ENCODE measurements around the gene SUMO4. TPM values are rescaled to one million over a fixed set of nuclear protein-coding genes. Genes with fewer than 3 reads are reported as not detected.

The SUMO4 gene
- total and polyA plus RNA-seq, 10 of the 15 experiments (the other 5 are each of a cell fraction or from before 2014, with no cell fraction given): 0.07 to 5.3 (median 1.0) TPM; not detected in 1

DNA sequence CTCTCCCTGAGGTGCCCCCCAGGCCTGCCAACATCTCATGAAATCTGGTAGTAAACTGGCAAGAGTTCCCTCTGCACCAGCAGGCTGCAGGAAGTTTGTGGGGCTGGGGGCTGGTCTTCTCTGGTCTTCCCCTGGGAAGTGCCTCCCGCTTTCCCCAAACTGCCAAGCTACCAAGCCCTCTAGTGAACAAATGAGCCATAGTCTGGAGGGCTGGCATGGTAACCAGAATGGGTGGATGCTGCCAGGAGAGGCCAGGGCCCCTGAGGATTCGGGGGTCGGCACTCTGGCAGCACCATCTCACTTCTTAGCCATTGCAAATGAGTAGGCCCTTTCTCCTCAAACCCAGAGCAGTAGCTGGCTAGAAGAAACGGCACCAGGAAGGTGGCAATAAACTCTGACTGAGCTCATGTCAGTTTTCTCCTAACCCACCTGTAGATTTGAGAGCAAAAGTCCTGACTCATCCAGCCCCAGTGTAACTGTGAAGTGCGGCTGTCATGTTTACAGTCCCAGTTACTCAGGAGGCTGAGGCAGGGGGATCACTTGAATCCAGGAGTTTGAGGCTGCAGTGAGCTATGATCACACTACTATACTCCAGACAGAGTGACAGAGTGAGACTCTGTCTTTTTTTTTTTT is 48.9 kb downstream of the SUMO4 start:
- no peak overlapping the region for H3K9ac ChIP-seq (ENCODE audit: control insufficient read depth, insufficient read depth, low read length)
- FAIRE-seq (no peak), ATAC-seq (no peak), DNase-seq (ENCODE audit: low read depth, low spot score) (no peak)
- in situ Hi-C loops (cut with MboI): loop anchor here (25.0 kb wide), 1 partner anchor 687 kb away; no protein-coding TSS in a partner anchor
- BruUV-seq (replicated peaks): TSS peak; percentile 25
- ChIA-PET POLR2A (no interaction called here), SMC1A (ENCODE audit: uncharacterized antibody, unreplicated experiment) (interaction anchor here (0.7 to 1.8 kb wide), 3 partner anchors 68 to 850 kb away, joined by 3 to 6 read pairs (median 3); no protein-coding TSS in a partner anchor), CTCF (interaction anchor here (2.1 kb wide), 1 partner anchor 68 kb away, joined by 9 read pairs; no protein-coding TSS in a partner anchor), RAD21 (ENCODE audit: unreplicated experiment) (interaction anchor here (1.6 kb wide), 1 partner anchor 69 kb away, joined by 5 read pairs; no protein-coding TSS in a partner anchor)
- H4K20me1 ChIP-seq (ENCODE audit: control insufficient read depth, insufficient read depth): no peaks in the 10 kb centered on the region
- H3K4me1 ChIP-seq (ENCODE audit: control insufficient read depth, insufficient read depth, low read length): no peaks in the 10 kb centered on the region
- H3K9me3 ChIP-seq (replicated peaks; ENCODE audit: control insufficient read depth, insufficient read depth, low read length): no peaks in the 10 kb centered on the region; the same call in 2 of the 3 replicates
- H3K4me3 ChIP-seq: no peak overlapping the region
- WGBS (ENCODE audit: insufficient coverage, insufficient replicate concordance, low lambda C conversion rate, missing lambda C conversion rate): 74% methylated on average over 5 of the region's 5 CpGs
- no peaks in the 10 kb centered on the region for H3K79me2 ChIP-seq (ENCODE audit: control insufficient read depth, insufficient read depth, low read length)
- H3K36me3 ChIP-seq (ENCODE audit: control insufficient read depth in 2 of 2, insufficient read depth in 2 of 2, low read length in 1 of 2): peaks cover 0 to 16% of the 10 kb centered on the region in 2 experiments; a peak in 2 of 4 replicates
- TF ChIP-seq POLR2A (IDR thresholded peaks at IDR 0.05; ENCODE audit: low read depth, low read length) (no peak), POLR2AphosphoS5 (IDR thresholded peaks at IDR 0.05; ENCODE audit: low read length) (peak; percentile 42; the same call in 1 of the 2 replicates)
- intact Hi-C loops (cut with micrococcal nuclease; ENCODE audit: unreplicated experiment): no loop called here
- H3K27me3 ChIP-seq (replicated peaks in 1 of 2; ENCODE audit: control insufficient read depth in 2 of 2, insufficient read depth in 2 of 2, low read length in 1 of 2): no peaks in the 10 kb centered on the region
- H2AFZ ChIP-seq (ENCODE audit: control insufficient read depth, low read depth, low read length): no peak overlapping the region
- H3K27ac ChIP-seq (ENCODE audit: control insufficient read depth, insufficient read depth): no peak overlapping the region
- no peak overlapping the region for H3K4me2 ChIP-seq (ENCODE audit: control insufficient read depth, insufficient read depth)

- peaks cover under 1 to 18% of the 10 kb centered on the region in 2 experiments; a peak in 3 of 4 replicates for H3K36me3 ChIP-seq (ENCODE audit: control insufficient read depth in 2 of 2, insufficient read depth in 2 of 2, low read length in 1 of 2)
- H3K4me1 ChIP-seq (ENCODE audit: control insufficient read depth, insufficient read depth, low read length): no peaks in the 10 kb centered on the region
- no peaks in the 10 kb centered on the region for H3K27me3 ChIP-seq (replicated peaks in 1 of 2; ENCODE audit: control insufficient read depth in 2 of 2, insufficient read depth in 2 of 2, low read length in 1 of 2)
- ChIA-PET CTCF (interaction anchor here (1.2 to 2.1 kb wide), 2 partner anchors 67 to 78 kb away, joined by 3 to 9 read pairs; no protein-coding TSS in a partner anchor), RAD21 (ENCODE audit: unreplicated experiment) (interaction anchor here (1.6 kb wide), 1 partner anchor 68 kb away, joined by 5 read pairs; no protein-coding TSS in a partner anchor), SMC1A (ENCODE audit: uncharacterized antibody, unreplicated experiment) (interaction anchor here (0.7 to 1.8 kb wide), 3 partner anchors 67 to 851 kb away, joined by 3 to 6 read pairs (median 3); no protein-coding TSS in a partner anchor), POLR2A (interaction anchor here (0.6 to 1.0 kb wide), 2 partner anchors 11 to 14 kb away, joined by 4 to 10 read pairs; no protein-coding TSS in a partner anchor)
- H3K9ac ChIP-seq (ENCODE audit: control insufficient read depth, insufficient read depth, low read length): no peak overlapping the region
- no peak overlapping the region for H3K27ac ChIP-seq (ENCODE audit: control insufficient read depth, insufficient read depth)
- FAIRE-seq: no peak
- 98% methylated on average over 13 of the region's 14 CpGs for WGBS (ENCODE audit: insufficient coverage, insufficient replicate concordance, low lambda C conversion rate, missing lambda C conversion rate)
- intact Hi-C loops (cut with micrococcal nuclease; ENCODE audit: unreplicated experiment) (no loop called here), in situ Hi-C loops (cut with MboI) (loop anchor here (25.0 kb wide), 1 partner anchor 688 kb away; no protein-coding TSS in a partner anchor)
- H3K9me3 ChIP-seq (replicated peaks; ENCODE audit: control insufficient read depth, insufficient read depth, low read length): no peaks in the 10 kb centered on the region; the same call in 2 of the 3 replicates
- no peaks in the 10 kb centered on the region for H3K79me2 ChIP-seq (ENCODE audit: control insufficient read depth, insufficient read depth, low read length)
- no peak overlapping the region for H3K4me3 ChIP-seq
- H3K4me2 ChIP-seq (ENCODE audit: control insufficient read depth, insufficient read depth): no peak overlapping the region
- no peak overlapping the region for H2AFZ ChIP-seq (ENCODE audit: control insufficient read depth, low read depth, low read length)
- H4K20me1 ChIP-seq (ENCODE audit: control insufficient read depth, insufficient read depth): no peaks in the 10 kb centered on the region
- ATAC-seq: no peak
- no peak for TF ChIP-seq BACH1 (IDR thresholded peaks at IDR 0.05; ENCODE audit: borderline replicate concordance)
- no peak for DNase-seq (ENCODE audit: low read depth, low spot score)
- BruUV-seq (replicated peaks): TSS peak; percentile 48
These were observed 50.0 kb downstream of the SUMO4 start for GRCh38 chr6:149449831-149450678.

Other genes with a start within 250 kb of the SUMO4 start
- gene TAB2, start 82.5 kb upstream of the SUMO4 start, total RNA-seq (2014; rRNA removed): 21.5 and 25.1 TPM in 2 replicates
- 34.2 and 35.1 TPM in 2 replicates for gene TAB2, start 82.5 kb upstream of the SUMO4 start, total RNA-seq (2014; rRNA removed; fragmentation: Illumina TruSeq; extraction: Trizol)
- 38.1 and 38.4 TPM in 2 replicates for gene TAB2, start 82.5 kb upstream of the SUMO4 start, total RNA-seq (2021)
- 66.3 and 75.5 TPM in 2 replicates for gene TAB2, start 82.5 kb upstream of the SUMO4 start, polyA plus RNA-seq (2011; rRNA removed)
- 48.6 and 68.8 TPM in 2 replicates for gene TAB2, start 82.5 kb upstream of the SUMO4 start, polyA plus RNA-seq (2014; fragmentation: Illumina TruSeq; extraction: Trizol)
- gene TAB2, start 82.5 kb upstream of the SUMO4 start, polyA plus RNA-seq (2014; fragmentation: Nextera tagmentation; extraction: Ambion mirVana): 10 to 100 TPM; 12.5 to 13.7 TPM
- gene TAB2, start 82.5 kb upstream of the SUMO4 start, polyA plus RNA-seq (2014; rRNA removed): 23.1 and 24.5 TPM in 2 replicates
- gene TAB2, start 82.5 kb upstream of the SUMO4 start, polyA plus RNA-seq (2016; fragmentation: Nextera tagmentation; extraction: Ambion mirVana): 10 to 100 TPM in 1 of 2 experiments, 1 to 10 TPM in 1; 8.9 to 10.5 TPM
- 9.4 and 10.8 TPM in 2 replicates for gene ZC3H12D, start 84.8 kb downstream of the SUMO4 start, total RNA-seq (2014; rRNA removed)
- gene ZC3H12D, start 84.8 kb downstream of the SUMO4 start, total RNA-seq (2014; rRNA removed; fragmentation: Illumina TruSeq; extraction: Trizol): 10.2 and 10.3 TPM in 2 replicates
- gene ZC3H12D, start 84.8 kb downstream of the SUMO4 start, total RNA-seq (2021): 14.1 and 15.7 TPM in 2 replicates
- gene ZC3H12D, start 84.8 kb downstream of the SUMO4 start, polyA plus RNA-seq (2011; rRNA removed): 28.0 and 29.7 TPM in 2 replicates
- 7.0 and 8.2 TPM in 2 replicates for gene ZC3H12D, start 84.8 kb downstream of the SUMO4 start, polyA plus RNA-seq (2014; fragmentation: Illumina TruSeq; extraction: Trizol)
- gene ZC3H12D, start 84.8 kb downstream of the SUMO4 start, polyA plus RNA-seq (2014; fragmentation: Nextera tagmentation; extraction: Ambion mirVana): 1 to 10 TPM; 1.4 to 2.0 TPM
- gene ZC3H12D, start 84.8 kb downstream of the SUMO4 start, polyA plus RNA-seq (2014; rRNA removed): 11.6 and 13.0 TPM in 2 replicates
- gene ZC3H12D, start 84.8 kb downstream of the SUMO4 start, polyA plus RNA-seq (2016; fragmentation: Nextera tagmentation; extraction: Ambion mirVana): 1 to 10 TPM; 2.3 to 2.6 TPM
- gene PPIL4, start 145.8 kb downstream of the SUMO4 start, total RNA-seq (2014; rRNA removed): 11.9 and 18.0 TPM in 2 replicates
- gene PPIL4, start 145.8 kb downstream of the SUMO4 start, total RNA-seq (2014; rRNA removed; fragmentation: Illumina TruSeq; extraction: Trizol): 27.2 and 28.4 TPM in 2 replicates
- gene PPIL4, start 145.8 kb downstream of the SUMO4 start, total RNA-seq (2021): 13.1 and 14.7 TPM in 2 replicates
- gene PPIL4, start 145.8 kb downstream of the SUMO4 start, polyA plus RNA-seq (2011; rRNA removed): 8.0 and 12.9 TPM in 2 replicates
- 25.3 and 34.9 TPM in 2 replicates for gene PPIL4, start 145.8 kb downstream of the SUMO4 start, polyA plus RNA-seq (2014; fragmentation: Illumina TruSeq; extraction: Trizol)
- 10 to 100 TPM; 24.7 to 25.9 TPM for gene PPIL4, start 145.8 kb downstream of the SUMO4 start, polyA plus RNA-seq (2014; fragmentation: Nextera tagmentation; extraction: Ambion mirVana)
- 8.8 and 12.0 TPM in 2 replicates for gene PPIL4, start 145.8 kb downstream of the SUMO4 start, polyA plus RNA-seq (2014; rRNA removed)
- 10 to 100 TPM; 24.0 to 27.6 TPM for gene PPIL4, start 145.8 kb downstream of the SUMO4 start, polyA plus RNA-seq (2016; fragmentation: Nextera tagmentation; extraction: Ambion mirVana)
- gene GINM1, start 166.1 kb downstream of the SUMO4 start, total RNA-seq (2014; rRNA removed): 30.8 and 35.4 TPM in 2 replicates
- 37.3 and 37.4 TPM in 2 replicates for gene GINM1, start 166.1 kb downstream of the SUMO4 start, total RNA-seq (2014; rRNA removed; fragmentation: Illumina TruSeq; extraction: Trizol)
- gene GINM1, start 166.1 kb downstream of the SUMO4 start, total RNA-seq (2021): 28.7 and 29.3 TPM in 2 replicates
- gene GINM1, start 166.1 kb downstream of the SUMO4 start, polyA plus RNA-seq (2011; rRNA removed): 21.3 and 31.0 TPM in 2 replicates
- gene GINM1, start 166.1 kb downstream of the SUMO4 start, polyA plus RNA-seq (2014; fragmentation: Illumina TruSeq; extraction: Trizol): 30.8 and 36.1 TPM in 2 replicates
- gene GINM1, start 166.1 kb downstream of the SUMO4 start, polyA plus RNA-seq (2014; fragmentation: Nextera tagmentation; extraction: Ambion mirVana): 10 to 100 TPM; 10.6 to 20.3 TPM
- gene GINM1, start 166.1 kb downstream of the SUMO4 start, polyA plus RNA-seq (2014; rRNA removed): 28.0 and 31.0 TPM in 2 replicates
- 10 to 100 TPM; 37.9 to 38.1 TPM for gene GINM1, start 166.1 kb downstream of the SUMO4 start, polyA plus RNA-seq (2016; fragmentation: Nextera tagmentation; extraction: Ambion mirVana)
- gene KATNA1, start 248.5 kb downstream of the SUMO4 start, total RNA-seq (2014; rRNA removed): 22.0 and 24.3 TPM in 2 replicates
- 26.5 and 27.1 TPM in 2 replicates for gene KATNA1, start 248.5 kb downstream of the SUMO4 start, total RNA-seq (2014; rRNA removed; fragmentation: Illumina TruSeq; extraction: Trizol)
- 17.7 and 18.4 TPM in 2 replicates for gene KATNA1, start 248.5 kb downstream of the SUMO4 start, total RNA-seq (2021)
- gene KATNA1, start 248.5 kb downstream of the SUMO4 start, polyA plus RNA-seq (2011; rRNA removed): 27.5 and 37.3 TPM in 2 replicates
- 29.2 and 41.3 TPM in 2 replicates for gene KATNA1, start 248.5 kb downstream of the SUMO4 start, polyA plus RNA-seq (2014; fragmentation: Illumina TruSeq; extraction: Trizol)
- gene KATNA1, start 248.5 kb downstream of the SUMO4 start, polyA plus RNA-seq (2014; fragmentation: Nextera tagmentation; extraction: Ambion mirVana): 10 to 100 TPM; 15.4 to 23.1 TPM
- gene KATNA1, start 248.5 kb downstream of the SUMO4 start, polyA plus RNA-seq (2014; rRNA removed): 19.2 and 21.0 TPM in 2 replicates
- gene KATNA1, start 248.5 kb downstream of the SUMO4 start, polyA plus RNA-seq (2016; fragmentation: Nextera tagmentation; extraction: Ambion mirVana): 10 to 100 TPM; 30.7 to 35.3 TPM